ENCODE data around the gene FAM170B.

DNA sequence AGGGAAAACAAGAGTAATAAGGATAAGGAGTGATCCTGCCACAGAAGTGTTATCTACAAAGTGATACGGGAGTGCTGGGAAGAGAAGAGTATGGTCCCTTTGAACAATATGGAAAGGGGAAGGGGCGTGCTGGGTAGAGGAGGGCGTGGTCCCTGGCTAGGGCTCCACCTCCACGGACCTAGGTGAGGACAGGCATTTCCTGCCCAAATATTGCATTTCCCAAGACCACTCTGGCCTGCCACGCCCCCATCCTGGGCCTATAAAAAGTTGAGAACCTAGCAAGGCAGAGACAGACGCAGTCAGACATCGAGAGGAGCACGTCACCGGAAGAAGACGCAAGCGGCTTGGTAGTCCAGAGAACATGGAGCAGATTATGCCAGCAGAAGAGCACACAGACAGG, 41.3 kb downstream of the FAM170B start:
- TF ChIP-seq, protein P1, sequence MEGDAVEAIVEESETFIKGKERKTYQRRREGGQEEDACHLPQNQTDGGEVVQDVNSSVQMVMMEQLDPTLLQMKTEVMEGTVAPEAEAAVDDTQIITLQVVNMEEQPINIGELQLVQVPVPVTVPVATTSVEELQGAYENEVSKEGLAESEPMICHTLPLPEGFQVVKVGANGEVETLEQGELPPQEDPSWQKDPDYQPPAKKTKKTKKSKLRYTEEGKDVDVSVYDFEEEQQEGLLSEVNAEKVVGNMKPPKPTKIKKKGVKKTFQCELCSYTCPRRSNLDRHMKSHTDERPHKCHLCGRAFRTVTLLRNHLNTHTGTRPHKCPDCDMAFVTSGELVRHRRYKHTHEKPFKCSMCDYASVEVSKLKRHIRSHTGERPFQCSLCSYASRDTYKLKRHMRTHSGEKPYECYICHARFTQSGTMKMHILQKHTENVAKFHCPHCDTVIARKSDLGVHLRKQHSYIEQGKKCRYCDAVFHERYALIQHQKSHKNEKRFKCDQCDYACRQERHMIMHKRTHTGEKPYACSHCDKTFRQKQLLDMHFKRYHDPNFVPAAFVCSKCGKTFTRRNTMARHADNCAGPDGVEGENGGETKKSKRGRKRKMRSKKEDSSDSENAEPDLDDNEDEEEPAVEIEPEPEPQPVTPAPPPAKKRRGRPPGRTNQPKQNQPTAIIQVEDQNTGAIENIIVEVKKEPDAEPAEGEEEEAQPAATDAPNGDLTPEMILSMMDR (conservative IDR thresholded peaks at IDR 0.05) = no peak
- no peak for TF ChIP-seq EZH2 (IDR thresholded peaks at IDR 0.05; ENCODE audit: low read depth)
